ENCODE data around the gene ANKRD22.

ANKRD22 gene

GRCh38 chr10:88800152-88801125 is 51.2 kb downstream of the ANKRD22 start:
- Histone ChIP-seq H3K27me3 (ENCODE audit: insufficient read depth, low read depth, severe bottlenecking) (no peaks in the 10 kb centered on the region), H3K36me3 (no peaks in the 10 kb centered on the region), H3K4me3 (ENCODE audit: low read depth, low read length) (no peak overlapping the region), H3K9me3 (ENCODE audit: severe bottlenecking) (no peaks in the 10 kb centered on the region), H3K27ac (no peak overlapping the region)
- DNase-seq = no peak
- no peak for TF ChIP-seq CTCF (IDR thresholded peaks at IDR 0.05; ENCODE audit: low read depth, low read length)

GRCh38 chr10:88794731-88795130 is 56.9 kb downstream of the ANKRD22 start:
- DNase-seq = no peak
- no peak for TF ChIP-seq CTCF (IDR thresholded peaks at IDR 0.05; ENCODE audit: low read depth, low read length)

GRCh38 chr10:88793712-88794299 is 57.8 kb downstream of the ANKRD22 start:
- no peaks in the 10 kb centered on the region for H3K27me3 ChIP-seq (ENCODE audit: insufficient read depth, low read depth, severe bottlenecking)
- TF ChIP-seq CTCF (IDR thresholded peaks at IDR 0.05; ENCODE audit: low read depth, low read length) = no peak
- no peak for DNase-seq
- no peaks in the 10 kb centered on the region for H3K9me3 ChIP-seq (ENCODE audit: severe bottlenecking)
- no peak overlapping the region for H3K27ac ChIP-seq
- no peak overlapping the region for H3K4me3 ChIP-seq (ENCODE audit: low read depth, low read length)
- H3K36me3 ChIP-seq = no peaks in the 10 kb centered on the region

More at GRCh38 chr10:88794731-88795130, 56.9 kb downstream of the ANKRD22 start:
- Histone ChIP-seq H3K9me3 (ENCODE audit: severe bottlenecking) (no peaks in the 10 kb centered on the region), H3K27me3 (ENCODE audit: insufficient read depth, low read depth, severe bottlenecking) (no peaks in the 10 kb centered on the region), H3K4me3 (ENCODE audit: low read depth, low read length) (no peak overlapping the region), H3K36me3 (no peaks in the 10 kb centered on the region), H3K27ac (no peak overlapping the region)

GRCh38 chr10:88792661-88793060 is 59.0 kb downstream of the ANKRD22 start:
- no peak overlapping the region for H3K27ac ChIP-seq
- H3K9me3 ChIP-seq (ENCODE audit: severe bottlenecking) = no peaks in the 10 kb centered on the region
- TF ChIP-seq CTCF (IDR thresholded peaks at IDR 0.05; ENCODE audit: low read depth, low read length) = no peak
- no peak overlapping the region for H3K4me3 ChIP-seq (ENCODE audit: low read depth, low read length)
- DNase-seq = no peak
- no peaks in the 10 kb centered on the region for H3K36me3 ChIP-seq
- H3K27me3 ChIP-seq (ENCODE audit: insufficient read depth, low read depth, severe bottlenecking) = no peaks in the 10 kb centered on the region

GRCh38 chr10:88791924-88792323 is 59.7 kb downstream of the ANKRD22 start:
- DNase-seq = peak; percentile 42
- no peaks in the 10 kb centered on the region for H3K9me3 ChIP-seq (ENCODE audit: severe bottlenecking)
- no peak overlapping the region for H3K4me3 ChIP-seq (ENCODE audit: low read depth, low read length)
- no peaks in the 10 kb centered on the region for H3K36me3 ChIP-seq
- no peaks in the 10 kb centered on the region for H3K27me3 ChIP-seq (ENCODE audit: insufficient read depth, low read depth, severe bottlenecking)
- no peak overlapping the region for H3K27ac ChIP-seq
- TF ChIP-seq CTCF (IDR thresholded peaks at IDR 0.05; ENCODE audit: low read depth, low read length) = peak; percentile 59
